CD14-positive monocyte (primary cell): ENCODE data around the gene ERBB4. TPM values are rescaled to one million over a fixed set of nuclear protein-coding genes. Genes with fewer than 3 reads are reported as not detected.

Experiments
- DNase-seq, 3 donors: peaks; one replicate each; pipeline ENCODE4 v3.0.0-alpha.2; 2011 to 2022
- H2AFZ ChIP-seq: 2 replicates; pipeline ENCODE4 v1.6.0; 2012; ENCODE audit warnings: mild to moderate bottlenecking, low read depth, low read length, inconsistent platforms; ENCODE audit not compliant: insufficient read depth, poor library complexity, severe bottlenecking
- H3K27ac ChIP-seq, 2 donors: 1 replicate in 1 of 2; 2 replicates in 1 of 2; pipeline ENCODE4 v1.5.1; 2012 to 2013; ENCODE audit warnings: low read length in 2 of 2, control low read depth in 1 of 2, inconsistent platforms in 1 of 2, low read depth in 1 of 2, mild to moderate bottlenecking in 1 of 2
- H3K27me3 ChIP-seq, 2 donors: one replicate each; pipeline versions ENCODE4 v1.6.0 to v1.6.1; 2011 to 2013; ENCODE audit warnings: low read length in 2 of 2; ENCODE audit not compliant: control insufficient read depth in 2 of 2, insufficient read depth in 2 of 2
- H3K36me3 ChIP-seq, 2 donors: replicated peaks in 1 of 2; 1 replicate in 1 of 2; 2 replicates in 1 of 2; pipeline versions ENCODE4 v1.5.1 to v1.6.1; 2012 to 2013; ENCODE audit warnings: low read length in 2 of 2, control low read depth in 1 of 2, inconsistent platforms in 1 of 2, mild to moderate bottlenecking in 1 of 2; ENCODE audit not compliant: insufficient read depth in 2 of 2, control insufficient read depth in 1 of 2
- H3K4me1 ChIP-seq, 2 donors: 1 replicate in 1 of 2; 2 replicates in 1 of 2; pipeline versions ENCODE4 v1.5.1 to v1.6.1; 2012 to 2013; ENCODE audit warnings: low read length in 2 of 2, control low read depth in 1 of 2, inconsistent platforms in 1 of 2, mild to moderate bottlenecking in 1 of 2, moderate library complexity in 1 of 2; ENCODE audit not compliant: insufficient read depth in 2 of 2, control insufficient read depth in 1 of 2
- H3K4me2 ChIP-seq: replicated peaks from 2 replicates; pipeline ENCODE3; 2012; ENCODE audit warnings: low read length, moderate library complexity, mild to moderate bottlenecking; ENCODE audit not compliant: poor library complexity, severe bottlenecking; ENCODE audit errors: extremely low read depth
- H3K4me3 ChIP-seq, 3 experiments: fragments of 200-600 bp in 1 of 3; sonication (generic) in 1 of 3; replicated peaks in 1 of 3; 1 replicate in 2 of 3; 2 replicates in 1 of 3; pipeline ENCODE4 v1.5.1; 2011 to 2013; ENCODE audit warnings: low read length in 3 of 3, mild to moderate bottlenecking in 3 of 3, control low read depth in 2 of 3, low read depth in 2 of 3, inconsistent platforms in 1 of 3, moderate library complexity in 1 of 3
- H3K79me2 ChIP-seq: 2 replicates; pipeline ENCODE4 v1.6.0; 2012; ENCODE audit warnings: mild to moderate bottlenecking, control low read depth, inconsistent platforms, low read length, moderate library complexity; ENCODE audit not compliant: insufficient read depth
- H3K9ac ChIP-seq: 2 replicates; pipeline ENCODE4 v1.6.0; 2017; ENCODE audit warnings: low read length, mild to moderate bottlenecking; ENCODE audit not compliant: insufficient read depth, poor library complexity, severe bottlenecking
- H3K9me3 ChIP-seq, 2 donors: replicated peaks in 1 of 2; 1 replicate in 1 of 2; 2 replicates in 1 of 2; pipeline versions ENCODE4 v1.5.1 to v1.6.1; 2012 to 2013; ENCODE audit warnings: low read length in 2 of 2, control low read depth in 1 of 2; ENCODE audit not compliant: control insufficient read depth in 1 of 2, insufficient read depth in 1 of 2
- H4K20me1 ChIP-seq: 2 replicates; pipeline ENCODE4 v1.6.0; 2012; ENCODE audit warnings: mild to moderate bottlenecking, low read length, control low read depth, moderate library complexity; ENCODE audit not compliant: insufficient read depth
- H3K27ac Mint-ChIP-seq, 7 donors: one replicate each; pipeline ENCODE4 v1.8.0; 2020; ENCODE audit warnings: mild to moderate bottlenecking in 7 of 7, mixed read lengths in 7 of 7, moderate library complexity in 6 of 7, inconsistent platforms in 2 of 7
- H3K27me3 Mint-ChIP-seq, 3 donors: one replicate each; pipeline ENCODE4 v1.8.0; 2021 to 2022; ENCODE audit warnings: low read depth in 3 of 3, mild to moderate bottlenecking in 3 of 3, mixed read lengths in 3 of 3, moderate library complexity in 3 of 3, inconsistent platforms in 1 of 3
- H3K36me3 Mint-ChIP-seq, 2 donors: one replicate each; pipeline ENCODE4 v1.8.0; 2020; ENCODE audit warnings: mixed read lengths in 2 of 2, inconsistent platforms in 1 of 2, mild to moderate bottlenecking in 1 of 2
- H3K4me1 Mint-ChIP-seq: one replicate; pipeline ENCODE4 v1.8.0; 2020; ENCODE audit warnings: mild to moderate bottlenecking, mixed read lengths
- H3K4me3 Mint-ChIP-seq, 2 donors: one replicate each; pipeline ENCODE4 v1.8.0; 2020; ENCODE audit warnings: mild to moderate bottlenecking in 2 of 2, mixed read lengths in 2 of 2, moderate library complexity in 1 of 2
- H3K9me3 Mint-ChIP-seq, 7 donors: one replicate each; pipeline ENCODE4 v1.8.0; 2020 to 2022; ENCODE audit warnings: mixed read lengths in 7 of 7, mild to moderate bottlenecking in 6 of 7, moderate library complexity in 6 of 7, inconsistent platforms in 2 of 7
- CTCF ChIP-seq: fragments of 200-600 bp; IDR thresholded peaks from one replicate; pipeline ENCODE4 v1.8.0; 2022; ENCODE audit warnings: antibody characterized with exemption, mild to moderate bottlenecking
- WGBS: methylation state at CpG from one replicate; pipeline ENCODE4 v1.1.5; 2013; ENCODE audit warnings: missing lambda C conversion rate; ENCODE audit not compliant: insufficient coverage; 5-methylcytosine and 5-hydroxymethylcytosine counted together
- intact Hi-C, 2 donors: fragments of 100-400 bp; cut with micrococcal nuclease; formaldehyde crosslinking; loops; one replicate each; pipeline versions ENCODE4 v1.15.0 to v1.15.1; 2023
- polyA plus RNA-seq, 3 donors: library from polyadenylated mRNA; depleted of rRNA in 1 of 3; unstranded in 2 of 3; stranded (reverse) in 1 of 3; fragments of 300-500 nt in 2 of 3; fragments of >200 nt in 1 of 3; fragmentation: Illumina TruSeq in 2 of 3; gene quantifications; 1 replicate in 2 of 3; 2 replicates in 1 of 3; pipeline ENCODE4 v1.2.3, GENCODE V29; 2012 to 2021

Gene ERBB4
- polyA plus RNA-seq, 3 donors = not detected

GRCh38 chr2:211435331-211435730 is 1103.3 kb downstream of the ERBB4 start:
- no peak for TF ChIP-seq CTCF
- intact Hi-C loops = no loop called here
- no peaks in the 10 kb centered on the region for H3K27me3 ChIP-seq
- Mint-ChIP-seq H3K9me3 (peaks cover 0 to 3% (median 0%) of the 10 kb centered on the region in 7 donors), H3K27ac (no peak overlapping the region), H3K27me3 (no peaks in the 10 kb centered on the region), H3K4me3 (no peak overlapping the region), H3K36me3 (no peaks in the 10 kb centered on the region), H3K4me1 (no peaks in the 10 kb centered on the region)
- no peaks in the 10 kb centered on the region for H3K36me3 ChIP-seq
- H3K4me1 ChIP-seq = no peaks in the 10 kb centered on the region
- H3K4me2 ChIP-seq = no peak overlapping the region
- no peak overlapping the region for H3K4me3 ChIP-seq
- no peak for DNase-seq
- 96% methylated on average over 4 of the region's 9 CpGs for whole genome bisulfite sequencing
- no peak overlapping the region for H3K27ac ChIP-seq
- no peaks in the 10 kb centered on the region for H3K79me2 ChIP-seq
- no peaks in the 10 kb centered on the region for H4K20me1 ChIP-seq
- no peak overlapping the region for H2AFZ ChIP-seq
- no peak overlapping the region for H3K9ac ChIP-seq
- H3K9me3 ChIP-seq = no peaks in the 10 kb centered on the region

GRCh38 chr2:211434773-211435172 is 1103.8 kb downstream of the ERBB4 start:
- intact Hi-C loops = no loop called here
- H3K4me3 ChIP-seq = no peak overlapping the region
- Mint-ChIP-seq H3K36me3 (no peaks in the 10 kb centered on the region), H3K4me3 (no peak overlapping the region), H3K27ac (no peak overlapping the region), H3K4me1 (no peaks in the 10 kb centered on the region), H3K27me3 (no peaks in the 10 kb centered on the region), H3K9me3 (peaks cover 0 to 3% (median 0%) of the 10 kb centered on the region in 7 donors)
- no peaks in the 10 kb centered on the region for H3K27me3 ChIP-seq
- no peaks in the 10 kb centered on the region for H3K79me2 ChIP-seq
- no peaks in the 10 kb centered on the region for H3K4me1 ChIP-seq
- H3K9ac ChIP-seq = no peak overlapping the region
- H3K27ac ChIP-seq = no peak overlapping the region
- no peaks in the 10 kb centered on the region for H3K36me3 ChIP-seq
- H3K9me3 ChIP-seq = no peaks in the 10 kb centered on the region
- no peak for DNase-seq
- no peaks in the 10 kb centered on the region for H4K20me1 ChIP-seq
- no CpG with 5 or more reads among the region's 3 CpGs for WGBS
- H3K4me2 ChIP-seq = no peak overlapping the region
- no peak overlapping the region for H2AFZ ChIP-seq
- TF ChIP-seq CTCF = no peak
